ENCODE measurements around the gene KRTAP2-4.
"Not testable (repeated sequence)": the region's sequence is repeated elsewhere in the genome, so short reads cannot be mapped to it uniquely, and the experiment has no call there.

KRTAP2-4 gene

DNA sequence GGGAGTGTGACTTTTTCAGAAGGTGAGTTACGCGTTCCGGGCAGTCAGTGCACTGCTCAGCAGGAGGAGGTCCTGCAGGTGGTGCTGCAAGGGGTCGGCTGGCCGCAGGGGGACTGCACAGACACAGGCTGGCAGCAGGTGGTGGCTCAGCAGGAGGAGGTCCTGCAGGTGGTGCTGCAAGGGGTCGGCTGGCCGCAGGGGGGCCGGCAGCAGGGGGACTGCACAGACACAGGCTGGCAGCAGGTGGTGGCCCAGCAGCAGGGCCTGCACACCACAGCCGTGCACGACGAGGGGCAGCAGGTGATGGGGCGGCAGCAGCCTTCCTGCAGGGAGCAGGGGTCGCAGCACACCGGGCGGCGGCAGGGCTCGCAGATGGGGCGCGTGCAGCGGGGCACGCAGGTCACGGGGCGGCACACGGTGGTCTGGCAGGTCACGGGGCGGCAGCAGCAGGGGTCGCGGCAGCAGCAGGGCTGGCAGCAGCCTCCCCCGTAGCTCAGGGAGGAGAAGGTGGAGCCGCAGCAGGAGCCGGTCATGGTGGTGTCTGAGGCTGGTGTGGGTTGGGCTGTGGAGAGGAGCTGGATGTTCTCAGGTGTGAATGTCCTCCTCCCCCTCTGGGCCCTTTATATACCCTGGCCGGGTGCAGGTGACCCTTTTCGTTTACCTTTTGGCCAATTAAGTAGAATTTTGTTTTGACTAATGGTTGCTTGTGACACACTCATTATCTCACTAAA is 18.8 kb downstream of the KRTAP2-4 start, which contains the start of gene KRTAP2-1:
TSS of gene KRTAP2-1 (minus strand) at position 582 of the 731 bp plus-strand sequence. CDS start at position 533, 49 bp downstream.
- not testable (repeated sequence) for H3K4me3 ChIP-seq (ENCODE audit: low read length); DNase-seq (ENCODE audit: low read depth, low spot score)

DNA sequence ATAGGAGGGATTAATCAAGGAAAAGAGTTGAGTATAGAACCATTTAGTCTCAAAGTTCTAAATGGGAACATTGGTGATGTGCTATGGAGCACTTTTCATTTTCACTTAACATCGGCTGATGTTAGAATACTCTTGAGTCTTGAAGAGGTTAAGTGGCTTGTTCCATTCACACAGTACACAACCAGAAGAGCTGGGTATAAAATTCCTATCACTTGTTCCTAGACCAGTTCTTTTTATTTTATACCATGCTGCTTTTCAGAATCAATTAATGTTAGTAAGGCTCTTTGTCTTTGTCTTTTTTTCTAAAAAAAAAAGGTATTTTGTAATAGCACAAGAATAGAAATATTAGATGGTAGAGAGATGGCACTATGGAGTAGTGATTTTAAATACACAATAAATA is 22.7 kb downstream of the KRTAP2-4 start:
- H3K4me3 ChIP-seq (ENCODE audit: low read length), result no peak overlapping the region
- no peak for DNase-seq (ENCODE audit: low read depth, low spot score)

DNA sequence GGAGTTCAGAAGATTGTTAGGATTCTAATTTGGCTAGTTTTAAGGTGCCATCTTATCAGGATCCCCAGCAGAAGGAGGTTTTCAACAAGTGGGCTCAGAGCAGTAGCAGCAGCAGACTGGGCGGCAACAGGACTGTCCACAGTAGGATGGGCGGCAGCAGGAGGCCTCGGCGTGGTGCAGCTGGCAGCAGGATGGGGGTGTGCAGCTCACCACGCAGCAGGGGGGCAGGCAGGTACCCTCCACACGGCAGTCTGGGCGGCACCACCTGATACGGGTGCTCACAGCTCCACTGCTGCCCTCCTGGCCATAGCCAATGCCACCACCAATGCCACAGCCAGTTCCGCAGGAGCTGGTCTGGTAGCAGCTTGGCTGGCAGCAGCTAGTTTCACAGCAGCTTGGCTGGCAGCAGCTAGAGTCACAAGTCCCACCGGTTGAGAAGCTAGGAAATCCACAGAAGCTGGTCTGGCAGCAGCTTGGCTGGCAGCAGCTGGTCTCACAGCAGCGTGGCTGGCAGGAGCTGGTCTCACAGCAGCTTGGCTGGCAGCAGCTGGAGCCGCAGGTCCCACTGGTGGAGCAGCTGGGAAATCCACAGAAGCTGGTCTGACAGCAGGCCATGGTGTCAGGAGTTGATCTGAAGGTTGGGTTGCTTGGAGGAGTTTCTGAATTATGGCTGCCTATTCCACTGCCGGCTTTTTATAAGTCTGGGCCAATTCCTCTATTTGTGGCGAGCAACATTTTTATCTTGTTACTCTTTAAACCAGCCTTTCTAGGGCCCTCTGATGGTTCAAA is 24.7 kb downstream of the KRTAP2-4 start, which contains the start of gene KRTAP1-1:
TSS of gene KRTAP1-1 (minus strand) at position 668 of the 789 bp plus-strand sequence. CDS start at position 615, 53 bp downstream.
- not testable (repeated sequence) for DNase-seq (ENCODE audit: low read depth, low spot score); H3K4me3 ChIP-seq (ENCODE audit: low read length)

DNA sequence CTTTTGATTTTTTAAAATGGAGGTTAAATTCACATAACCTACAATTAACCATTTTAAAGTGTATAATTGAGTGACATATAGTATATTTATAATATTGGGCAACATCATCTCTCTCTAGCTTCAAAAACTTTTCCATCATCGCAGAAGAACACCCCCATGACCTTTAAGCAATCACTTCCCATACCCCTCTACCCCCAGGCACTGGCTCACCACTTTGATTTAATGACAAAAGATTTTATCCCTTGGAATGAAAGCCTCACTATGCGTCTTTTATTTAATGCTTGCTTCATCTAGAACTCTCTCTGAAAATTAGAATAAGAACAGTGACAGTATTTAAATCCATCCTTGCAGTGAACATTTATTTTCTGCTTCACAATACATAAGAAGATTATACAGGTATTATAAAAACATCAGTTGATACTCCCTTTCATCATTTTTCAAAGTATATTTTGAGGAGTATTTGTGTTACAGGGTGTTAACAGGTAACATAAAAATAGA is 27.8 kb downstream of the KRTAP2-4 start:
- H3K4me3 ChIP-seq (ENCODE audit: low read length), result no peak overlapping the region
- no peak for DNase-seq (ENCODE audit: low read depth, low spot score)

DNA sequence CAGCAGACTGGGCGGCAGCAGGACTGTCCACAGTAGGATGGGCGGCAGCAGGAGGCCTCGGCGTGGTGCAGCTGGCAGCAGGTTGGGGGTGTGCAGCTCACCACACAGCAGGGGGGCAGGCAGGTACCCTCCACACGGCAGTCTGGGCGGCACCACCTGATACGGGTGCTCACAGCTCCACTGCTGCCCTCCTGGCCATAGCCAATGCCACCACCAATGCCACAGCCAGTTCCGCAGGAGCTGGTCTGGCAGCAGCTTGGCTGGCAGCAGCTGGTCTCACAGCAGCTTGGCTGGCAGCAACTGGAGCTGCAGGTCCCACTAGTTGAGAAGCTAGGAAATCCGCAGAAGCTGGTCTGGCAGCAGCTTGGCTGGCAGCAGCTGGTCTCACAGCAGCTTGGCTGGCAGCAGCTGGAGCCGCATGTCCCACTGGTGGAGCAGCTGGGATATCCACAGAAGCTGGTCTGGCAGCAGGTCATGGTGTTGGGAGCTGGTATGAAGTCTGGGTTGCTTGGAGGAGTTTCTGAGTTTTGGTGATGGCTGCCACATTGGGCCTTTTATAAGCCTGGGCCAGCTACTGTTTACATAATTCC is 31.2 kb downstream of the KRTAP2-4 start, which contains the start of gene KRTAP1-3:
TSS of gene KRTAP1-3 (minus strand) at position 529 of the 590 bp plus-strand sequence. CDS start at position 476, 53 bp downstream.
- not testable (repeated sequence) for DNase-seq (ENCODE audit: low read depth, low spot score)

DNA sequence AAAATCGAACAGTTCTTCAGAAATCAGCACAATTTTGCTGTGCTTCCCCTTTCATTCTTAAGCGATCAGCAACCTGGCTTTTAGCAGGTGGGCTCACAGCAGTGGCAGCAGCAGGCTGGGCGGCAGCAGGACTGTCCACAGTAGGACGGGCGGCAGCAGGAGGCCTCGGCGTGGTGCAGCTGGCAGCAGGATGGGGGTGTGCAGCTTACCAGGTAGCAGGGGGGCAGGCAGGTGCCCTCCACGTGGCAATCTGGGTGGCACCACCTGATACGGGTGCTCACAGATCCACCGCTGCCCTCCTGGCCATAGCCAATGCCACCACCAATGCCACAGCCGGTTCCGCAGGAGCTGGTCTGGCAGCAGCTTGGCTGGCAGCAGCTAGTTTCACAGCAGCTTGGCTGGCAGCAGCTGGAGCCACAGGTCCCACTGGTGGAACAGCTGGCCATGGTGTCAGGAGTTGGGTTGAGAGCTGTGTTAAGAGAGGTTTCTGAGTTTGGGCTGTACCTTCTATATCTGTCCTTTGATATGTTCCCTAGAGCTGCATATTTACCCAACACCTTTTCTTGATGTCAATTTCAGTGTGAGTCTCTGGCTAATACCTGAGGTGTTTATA is 35.9 kb downstream of the KRTAP2-4 start, which contains the start of gene KRTAP1-4:
TSS of gene KRTAP1-4 (minus strand) at position 563 of the 613 bp plus-strand sequence. CDS start at position 446, 117 bp downstream.
- DNase-seq (ENCODE audit: low read depth, low spot score), result no peak
- H3K4me3 ChIP-seq (ENCODE audit: low read length), result no peak within 1 kb of the TSS

More for the DNA sequence above, 31.2 kb downstream of the KRTAP2-4 start, which contains the start of gene KRTAP1-3:
- H3K4me3 ChIP-seq (ENCODE audit: low read length), result not testable (repeated sequence)

DNA sequence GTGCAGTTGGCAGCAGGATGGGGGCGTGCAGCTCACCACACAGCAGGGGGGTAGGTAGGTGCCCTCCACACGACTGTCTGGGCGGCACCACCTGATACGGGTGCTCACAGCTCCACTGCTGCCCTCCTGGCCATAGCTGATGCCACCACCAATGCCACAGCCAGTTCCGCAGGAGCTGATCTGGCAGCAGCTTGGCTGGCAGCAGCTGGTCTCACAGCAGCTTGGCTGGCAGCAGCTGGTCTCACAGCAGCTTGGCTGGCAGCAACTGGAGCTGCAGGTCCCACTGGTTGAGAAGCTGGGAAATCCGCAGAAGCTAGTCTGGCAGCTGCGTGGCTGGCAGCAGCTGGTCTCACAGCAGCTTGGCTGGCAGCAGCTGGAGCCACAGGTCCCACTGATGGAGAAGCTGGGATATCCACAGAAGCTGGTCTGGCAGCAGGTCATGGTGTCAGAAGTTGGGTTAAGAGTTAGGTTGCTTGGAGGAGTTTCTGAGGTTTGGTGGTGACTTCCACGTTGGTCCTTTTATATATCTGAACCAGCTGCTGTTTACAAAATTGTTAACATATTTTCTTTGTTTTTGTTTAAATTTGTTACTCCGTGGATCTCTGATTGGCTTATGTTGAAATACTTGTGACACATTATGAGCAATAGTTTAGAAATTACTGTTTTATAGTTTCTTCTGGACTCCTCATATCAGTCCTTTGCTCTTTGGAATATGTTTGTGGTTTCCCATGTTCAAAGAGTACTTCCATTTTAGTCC is 38.8 kb downstream of the KRTAP2-4 start, which contains the start of gene KRTAP1-5:
TSS of gene KRTAP1-5 (minus strand) at position 494 of the 757 bp plus-strand sequence. CDS start at position 441, 53 bp downstream.
- no peak for DNase-seq (ENCODE audit: low read depth, low spot score)
- no peak within 1 kb of the TSS for H3K4me3 ChIP-seq (ENCODE audit: low read length)

DNA sequence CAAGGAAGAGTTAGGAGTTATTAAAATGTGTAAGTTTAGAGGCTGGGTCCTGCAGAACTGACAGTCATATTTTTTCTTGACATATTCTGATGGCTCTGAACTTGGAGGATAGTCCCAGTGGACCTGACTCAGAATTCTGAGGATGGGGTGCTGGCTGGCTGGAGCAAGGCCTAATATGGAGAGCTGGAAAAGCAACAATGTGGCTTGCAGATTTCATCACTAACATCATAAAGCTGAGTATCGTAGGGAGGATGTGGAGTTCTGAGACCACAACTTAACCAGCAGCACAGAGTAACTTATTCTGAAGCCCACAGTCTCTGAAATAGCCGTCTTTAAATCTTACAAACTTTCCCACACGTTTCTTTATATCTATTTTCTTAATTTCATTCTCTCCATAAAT is 41.0 kb downstream of the KRTAP2-4 start:
- no peak overlapping the region for H3K4me3 ChIP-seq (ENCODE audit: low read length)
- DNase-seq (ENCODE audit: low read depth, low spot score), result no peak

DNA sequence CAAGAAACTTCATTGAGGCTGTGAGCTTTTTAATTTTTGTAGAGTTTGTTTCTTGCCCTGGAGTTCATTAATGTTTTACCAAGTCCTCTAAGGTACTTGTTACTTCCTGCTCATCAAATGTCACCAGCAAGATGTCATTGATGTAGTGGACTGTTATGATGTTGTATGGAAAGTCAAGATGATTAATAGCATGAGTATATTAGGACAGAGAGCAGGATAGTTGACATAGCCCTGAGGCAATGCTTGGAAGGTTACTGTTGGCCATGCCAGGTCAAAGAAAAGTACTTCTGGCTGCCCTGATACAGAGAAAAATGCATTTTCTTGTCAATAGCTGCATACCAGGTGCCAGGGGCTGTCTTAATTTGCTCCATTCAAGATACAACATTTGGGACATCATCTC is 45.3 kb downstream of the KRTAP2-4 start:
- no peak for DNase-seq (ENCODE audit: low read depth, low spot score)
- no peak overlapping the region for H3K4me3 ChIP-seq (ENCODE audit: low read length)

DNA sequence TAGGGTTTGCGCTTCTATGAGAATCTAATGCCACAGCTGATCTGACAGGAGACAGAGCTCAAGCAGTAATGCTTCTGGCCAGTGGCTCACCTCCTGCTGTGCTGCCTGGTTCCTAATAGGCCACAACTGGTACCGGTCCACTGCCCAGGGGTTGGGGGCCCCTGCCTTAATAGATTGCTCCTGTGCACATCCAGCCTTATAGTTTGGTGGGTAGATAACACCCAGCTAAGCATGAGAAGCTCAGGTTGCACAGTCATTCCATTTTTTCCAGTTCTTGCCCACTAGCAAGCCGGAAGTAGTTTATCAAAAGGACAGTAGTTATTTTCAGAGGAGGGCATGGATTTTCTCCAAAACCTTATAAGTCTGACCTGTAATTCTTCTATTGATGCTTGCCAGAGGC is 46.3 kb downstream of the KRTAP2-4 start:
- no peak overlapping the region for H3K4me3 ChIP-seq (ENCODE audit: low read length)
- DNase-seq (ENCODE audit: low read depth, low spot score), result no peak

DNA sequence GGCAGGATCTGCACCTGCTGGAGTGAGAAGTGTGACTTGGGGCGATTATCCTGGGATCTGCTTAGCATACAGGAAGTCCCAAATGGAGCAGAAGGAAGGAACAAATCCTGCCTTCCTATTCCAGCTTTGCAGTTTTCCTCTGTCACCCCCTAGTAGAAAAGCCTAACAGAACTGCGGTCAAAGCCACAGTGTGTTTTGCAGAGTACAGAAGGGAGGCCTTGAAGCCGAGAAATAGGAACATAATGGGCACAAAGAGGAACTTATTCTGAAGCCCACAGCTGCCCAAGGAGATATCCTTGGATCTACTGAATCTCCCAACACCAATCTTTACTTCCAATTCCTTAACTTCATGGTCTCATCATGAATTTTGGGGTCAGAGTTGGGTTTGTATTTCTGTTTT is 47.1 kb downstream of the KRTAP2-4 start:
- H3K4me3 ChIP-seq (ENCODE audit: low read length), result no peak overlapping the region
- no peak for DNase-seq (ENCODE audit: low read depth, low spot score)

DNA sequence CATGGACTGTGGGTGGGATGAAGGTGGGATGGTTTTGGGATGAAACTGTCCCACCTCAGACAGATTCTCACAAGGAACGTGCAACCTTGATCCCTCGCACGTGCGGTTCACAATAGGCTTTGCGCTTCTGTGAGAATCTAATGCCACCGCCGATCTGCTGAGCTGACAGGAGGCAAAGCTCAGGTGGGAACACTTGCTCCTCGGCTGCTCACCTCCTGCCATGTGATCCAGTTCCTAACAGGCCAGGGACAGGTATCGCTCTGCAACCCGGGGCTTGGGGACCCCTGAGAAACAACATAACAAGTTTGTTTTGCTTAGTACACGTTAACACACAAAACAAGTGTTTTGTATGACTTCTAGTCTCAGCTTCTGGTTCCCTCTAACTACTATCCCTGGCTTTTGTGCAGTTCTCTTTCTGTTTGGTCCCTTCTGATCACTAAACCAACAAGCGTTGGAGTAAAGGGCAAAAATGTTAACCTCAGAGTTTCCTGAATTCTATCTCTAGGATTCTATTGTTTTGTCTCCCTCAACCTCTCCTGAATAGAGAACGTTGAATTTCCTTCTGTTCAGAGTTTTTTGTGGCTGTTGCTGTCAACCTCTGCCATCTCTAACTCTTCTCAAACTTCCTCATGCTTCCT is 49.0 kb downstream of the KRTAP2-4 start:
- H3K4me3 ChIP-seq (ENCODE audit: low read length), result no peak overlapping the region
- DNase-seq (ENCODE audit: low read depth, low spot score), result no peak

DNA sequence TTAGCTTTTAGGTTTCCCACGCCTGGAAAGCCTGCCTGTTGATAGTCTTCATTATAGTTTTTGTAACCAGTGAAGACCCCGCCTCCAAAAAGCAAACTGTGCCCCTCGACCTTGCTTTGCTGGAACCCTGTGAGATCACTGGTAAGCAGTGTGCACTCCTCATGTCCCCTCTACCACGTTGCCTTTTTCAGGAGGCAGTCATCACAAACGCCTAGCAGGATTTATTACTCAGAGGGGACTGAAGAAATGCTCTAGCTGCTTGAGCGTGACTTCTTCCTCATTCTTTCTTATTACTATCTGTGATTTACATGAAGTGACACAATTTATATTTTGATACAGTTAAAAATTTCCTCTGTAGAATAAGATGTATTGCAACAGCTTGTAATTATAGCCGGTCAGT is 50.2 kb downstream of the KRTAP2-4 start:
- H3K4me3 ChIP-seq (ENCODE audit: low read length), result no peak overlapping the region
- DNase-seq (ENCODE audit: low read depth, low spot score), result no peak

All from Jurkat, Clone E6-1 (cell line).